MCF 10A (cell line): ENCODE data around the gene SND1. TPM values are rescaled to one million over a fixed set of nuclear protein-coding genes. Genes with fewer than 3 reads are reported as not detected.

ENCODE experiments used
- BruUV-seq: library from RNA; stranded (reverse); fragments of 400-500 nt; replicated peaks from 2 replicates; lab custom pipeline; 2021; lab: Mats Ljungman, UMichigan
- CTCF ChIA-PET: fragments of 300-600 bp; sonication (Branson Sonifier 250); formaldehyde crosslinking; extraction: SDS; loops from one replicate; lab custom pipeline; 2021; ENCODE audit warnings: antibody characterized with exemption, inconsistent platforms; lab: Yijun Ruan, JAX
- POLR2A ChIA-PET: fragments of 300-600, 350-650 bp; sonication (Branson Sonifier 250); formaldehyde crosslinking; extraction: SDS; loops from one replicate; lab custom pipeline; 2020; ENCODE audit warnings: antibody characterized with exemption, inconsistent platforms; lab: Yijun Ruan, JAX
- DNase-seq: peaks from one replicate; pipeline ENCODE4 v3.0.0-alpha.2; 2018; ENCODE audit not compliant: unreplicated experiment
- H3K27ac Mint-ChIP-seq: one replicate; pipeline ENCODE4 v1.8.0; 2022; ENCODE audit warnings: mild to moderate bottlenecking, low read depth, mixed read lengths; ENCODE audit not compliant: unreplicated experiment
- H3K27me3 Mint-ChIP-seq: one replicate; pipeline ENCODE4 v1.8.0; 2022; ENCODE audit warnings: mixed read lengths; ENCODE audit not compliant: insufficient read depth, unreplicated experiment
- H3K36me3 Mint-ChIP-seq: one replicate; pipeline ENCODE4 v1.8.0; 2022; ENCODE audit warnings: mild to moderate bottlenecking, moderate library complexity, mixed read lengths; ENCODE audit not compliant: insufficient read depth, unreplicated experiment
- H3K4me1 Mint-ChIP-seq: one replicate; pipeline ENCODE4 v1.8.0; 2022; ENCODE audit warnings: mixed read lengths; ENCODE audit not compliant: insufficient read depth, unreplicated experiment
- H3K4me3 Mint-ChIP-seq: one replicate; pipeline ENCODE4 v1.8.0; 2022; ENCODE audit warnings: mild to moderate bottlenecking, moderate library complexity, mixed read lengths; ENCODE audit not compliant: unreplicated experiment
- H3K9me3 Mint-ChIP-seq: one replicate; pipeline ENCODE4 v1.8.0; 2022; ENCODE audit warnings: mixed read lengths; ENCODE audit not compliant: unreplicated experiment
- CTCF ChIP-seq: fragments of 200-600 bp; IDR thresholded peaks from one replicate; pipeline ENCODE4 v1.8.0; 2022; ENCODE audit warnings: antibody characterized with exemption, mild to moderate bottlenecking; ENCODE audit not compliant: unreplicated experiment
- intact Hi-C: fragments of 100-400 bp; cut with micrococcal nuclease; formaldehyde crosslinking; loops from 2 replicates; pipeline ENCODE4 v1.14.1; 2022
- total RNA-seq: library from RNA; stranded (reverse); gene quantifications from 2 replicates; pipeline ENCODE4 v1.2.3, GENCODE V29; 2022

Gene SND1
- total RNA-seq, 1 experiment from 2014 or later, result 297 TPM

GRCh38 chr7:128115821-128116723 lies 464.1 kb downstream of the SND1 start:
- Mint-ChIP-seq H3K4me3 (no peak overlapping the region), H3K9me3 (no peaks in the 10 kb centered on the region), H3K4me1 (peaks cover 11% of the 10 kb centered on the region), H3K36me3 (no peaks in the 10 kb centered on the region), H3K27ac (no peak overlapping the region), H3K27me3 (no peaks in the 10 kb centered on the region)
- ChIA-PET CTCF (interaction anchor here (1.2 to 1.8 kb wide), 2 partner anchors 19 to 92 kb away, joined by 5 to 8 read pairs; no protein-coding TSS in a partner anchor), POLR2A (interaction anchor here (0.7 to 1.0 kb wide), 2 partner anchors 9 to 18 kb away, joined by 3 read pairs; no protein-coding TSS in a partner anchor)
- TF ChIP-seq CTCF, result no peak
- intact Hi-C loops, result no loop called here
- no TSS peak for BruUV-seq
- no peak for DNase-seq

GRCh38 chr7:128116740-128117139 lies 464.7 kb downstream of the SND1 start:
- POLR2A ChIA-PET, result no interaction called here
- H3K9me3 Mint-ChIP-seq, result no peaks in the 10 kb centered on the region

GRCh38 chr7:128117691-128118090 lies 465.7 kb downstream of the SND1 start:
- no peak for TF ChIP-seq CTCF
- CTCF ChIA-PET, result no interaction called here
- no peak overlapping the region for H3K27ac Mint-ChIP-seq
- H3K4me3 Mint-ChIP-seq, result no peak overlapping the region
- no TSS peak for BruUV-seq
- H3K36me3 Mint-ChIP-seq, result no peaks in the 10 kb centered on the region
- no peaks in the 10 kb centered on the region for H3K9me3 Mint-ChIP-seq
- intact Hi-C loops, result no loop called here
- H3K4me1 Mint-ChIP-seq, result peaks cover 17% of the 10 kb centered on the region
- no peak for DNase-seq
- no peaks in the 10 kb centered on the region for H3K27me3 Mint-ChIP-seq
- POLR2A ChIA-PET, result no interaction called here

More at GRCh38 chr7:128116740-128117139, 464.7 kb downstream of the SND1 start:
- Mint-ChIP-seq H3K27ac (no peak overlapping the region), H3K36me3 (no peaks in the 10 kb centered on the region), H3K27me3 (no peaks in the 10 kb centered on the region), H3K4me1 (peaks cover 11% of the 10 kb centered on the region), H3K4me3 (no peak overlapping the region)
- DNase-seq, result no peak
- no TSS peak for BruUV-seq
- intact Hi-C loops, result no loop called here
- CTCF ChIA-PET, result no interaction called here
- no peak for TF ChIP-seq CTCF

GRCh38 chr7:128119036-128119435 lies 467.0 kb downstream of the SND1 start:
- intact Hi-C loops, result no loop called here
- Mint-ChIP-seq H3K9me3 (no peaks in the 10 kb centered on the region), H3K36me3 (no peaks in the 10 kb centered on the region), H3K27me3 (no peaks in the 10 kb centered on the region), H3K4me3 (no peak overlapping the region), H3K4me1 (peaks cover 19% of the 10 kb centered on the region), H3K27ac (no peak overlapping the region)
- no TSS peak for BruUV-seq
- DNase-seq, result no peak
- POLR2A ChIA-PET, result no interaction called here
- CTCF ChIA-PET, result no interaction called here
- no peak for TF ChIP-seq CTCF
